Measurements from ENCODE around the gene CGA.
A peak's percentile ranks its signal among the peaks of the same experiment; 100 is the strongest.
"Not testable (repeated sequence)": the region's sequence is repeated elsewhere in the genome, so short reads cannot be mapped to it uniquely, and the experiment has no call there.

CGA gene

GRCh38 chr6:87095087-87095509, at the start of gene CGA (continued):
- TF ChIP-seq ZNF398 (tag by site-specific recombination; IDR thresholded peaks at IDR 0.05): peak; percentile 32
- peak; percentile 75; the same call in 1 of the 2 replicates for TF ChIP-seq ZFP37 (tag by site-specific recombination; IDR thresholded peaks at IDR 0.05)
- no peak for TF ChIP-seq ZNF645 (tag by site-specific recombination; IDR thresholded peaks at IDR 0.05)
- no peak for TF ChIP-seq ZBTB49 (tag by site-specific recombination; IDR thresholded peaks at IDR 0.05; ENCODE audit: low read depth)
- TF ChIP-seq REPIN1 (tag by site-specific recombination; IDR thresholded peaks at IDR 0.05; ENCODE audit: low read depth): no peak
- peak; percentile 79 for TF ChIP-seq ZNF362 (tag by site-specific recombination; IDR thresholded peaks at IDR 0.05)
- TF ChIP-seq ZNF132 (tag by site-specific recombination; IDR thresholded peaks at IDR 0.05; ENCODE audit: borderline replicate concordance): no peak
- TF ChIP-seq ZNF791 (tag by site-specific recombination; IDR thresholded peaks at IDR 0.05): no peak
- TF ChIP-seq ZNF202 (tag by site-specific recombination; IDR thresholded peaks at IDR 0.05; ENCODE audit: borderline replicate concordance): no peak
- no peak for TF ChIP-seq ZNF324 (tag by site-specific recombination; IDR thresholded peaks at IDR 0.05)
- peak; percentile 77 for TF ChIP-seq ZNF580 (tag by site-specific recombination; IDR thresholded peaks at IDR 0.05)
- TF ChIP-seq ZNF37A (tag by site-specific recombination; IDR thresholded peaks at IDR 0.05): no peak
- TF ChIP-seq ZNF529 (tag by site-specific recombination; IDR thresholded peaks at IDR 0.05; ENCODE audit: insufficient replicate concordance): no peak
- TF ChIP-seq ZNF140 (tag by site-specific recombination; IDR thresholded peaks at IDR 0.05): no peak
- no peak for TF ChIP-seq SALL2 (tag by site-specific recombination; IDR thresholded peaks at IDR 0.05; ENCODE audit: borderline replicate concordance)
- TF ChIP-seq ZNF596 (tag by site-specific recombination; IDR thresholded peaks at IDR 0.05): no peak
- peak; percentile 59; the same call in 1 of the 2 replicates for TF ChIP-seq ZNF2 (tag by site-specific recombination; IDR thresholded peaks at IDR 0.05)

GRCh38 chr6:87139927-87140326, 45.0 kb upstream of the CGA start:
- H3K36me3 ChIP-seq (ENCODE audit: control insufficient read depth in 2 of 2, insufficient read depth in 1 of 2, low read length in 2 of 2); POLR2A ChIA-PET; H3K27ac ChIP-seq (ENCODE audit: extremely low read depth, low read depth, low read length); H3K4me1 ChIP-seq (ENCODE audit: control insufficient read depth, insufficient read depth, low read length); H3K4me3 ChIP-seq (ENCODE audit: low read depth, low read length); H3K9me3 ChIP-seq (ENCODE audit: control insufficient read depth, insufficient read depth, low read depth, low read length): not testable (repeated sequence)
- CTCF ChIA-PET: interaction anchor here (0.6 to 3.1 kb wide), 19 partner anchors 9 to 1026 kb away, joined by 3 to 23 read pairs (median 4); no protein-coding TSS in a partner anchor

- POLR2A ChIA-PET: no interaction called here
- no peak overlapping the region for H3K4me3 ChIP-seq (ENCODE audit: low read depth, low read length)
- TF ChIP-seq ZNF785 (tag by site-specific recombination; IDR thresholded peaks at IDR 0.05) (no peak), REST (tag by site-specific recombination; IDR thresholded peaks at IDR 0.05) (peak; percentile 42; the same call in 1 of the 2 replicates), ZNF416 (tag by site-specific recombination; IDR thresholded peaks at IDR 0.05) (no peak), ZNF501 (tag by site-specific recombination; IDR thresholded peaks at IDR 0.05) (0 out of 2 replicates have a peak, but pooled peaks have one; percentile 16), ZNF155 (tag by site-specific recombination; IDR thresholded peaks at IDR 0.05) (no peak), ZNF571 (tag by site-specific recombination; IDR thresholded peaks at IDR 0.05) (no peak), SP3 (tag by site-specific recombination; IDR thresholded peaks at IDR 0.05) (no peak)
Observed at GRCh38 chr6:87139236-87139635, 44.3 kb upstream of the CGA start.

More at GRCh38 chr6:87139236-87139635, 44.3 kb upstream of the CGA start:
- Histone ChIP-seq H3K36me3 (ENCODE audit: control insufficient read depth in 2 of 2, insufficient read depth in 1 of 2, low read length in 2 of 2) (no peaks in the 10 kb centered on the region), H3K27ac (ENCODE audit: extremely low read depth, low read depth, low read length) (no peak overlapping the region), H3K9me3 (ENCODE audit: control insufficient read depth, insufficient read depth, low read depth, low read length) (no peaks in the 10 kb centered on the region), H3K4me1 (ENCODE audit: control insufficient read depth, insufficient read depth, low read length) (no peaks in the 10 kb centered on the region)
- CTCF ChIA-PET: interaction anchor here (0.6 to 3.1 kb wide), 23 partner anchors 8 to 1816 kb away, joined by 3 to 23 read pairs (median 4); no protein-coding TSS in a partner anchor
